Esophagus muscularis mucosa (tissue), 4 donors: ENCODE data around the gene CDK2.
A peak's percentile ranks its signal among the peaks of the same experiment; 100 is the strongest.

Experiments
- EP300 ChIP-seq: sonication (generic); formaldehyde crosslinking; IDR thresholded peaks from one replicate; pipeline ENCODE4 v1.6.1; 2017; ENCODE audit warnings: antibody characterized with exemption
- POLR2A ChIP-seq: fragments of 450-650 bp; IDR thresholded peaks from one replicate; pipeline ENCODE4 v1.6.1; 2017; ENCODE audit warnings: antibody characterized with exemption, moderate library complexity, mild to moderate bottlenecking, low read depth
- POLR2AphosphoS5 ChIP-seq, 2 donors: sonication (generic); formaldehyde crosslinking; IDR thresholded peaks; one replicate each; pipeline ENCODE4 v1.6.1; 2017; ENCODE audit warnings: antibody characterized with exemption in 2 of 2
- TF ChIP-seq, protein P1 (sequence below), 3 experiments: fragments of 200-600 bp in 2 of 3; fragments of 450-650 bp in 1 of 3; sonication (generic) in 2 of 3; IDR thresholded peaks; one replicate each; pipeline ENCODE4 v1.5.1; 2017 to 2019; ENCODE audit warnings: antibody characterized with exemption in 3 of 3, mild to moderate bottlenecking in 2 of 3, moderate library complexity in 1 of 3

- TF ChIP-seq EP300 = no peak
- TF ChIP-seq POLR2A = no peak
- TF ChIP-seq, protein P1, sequence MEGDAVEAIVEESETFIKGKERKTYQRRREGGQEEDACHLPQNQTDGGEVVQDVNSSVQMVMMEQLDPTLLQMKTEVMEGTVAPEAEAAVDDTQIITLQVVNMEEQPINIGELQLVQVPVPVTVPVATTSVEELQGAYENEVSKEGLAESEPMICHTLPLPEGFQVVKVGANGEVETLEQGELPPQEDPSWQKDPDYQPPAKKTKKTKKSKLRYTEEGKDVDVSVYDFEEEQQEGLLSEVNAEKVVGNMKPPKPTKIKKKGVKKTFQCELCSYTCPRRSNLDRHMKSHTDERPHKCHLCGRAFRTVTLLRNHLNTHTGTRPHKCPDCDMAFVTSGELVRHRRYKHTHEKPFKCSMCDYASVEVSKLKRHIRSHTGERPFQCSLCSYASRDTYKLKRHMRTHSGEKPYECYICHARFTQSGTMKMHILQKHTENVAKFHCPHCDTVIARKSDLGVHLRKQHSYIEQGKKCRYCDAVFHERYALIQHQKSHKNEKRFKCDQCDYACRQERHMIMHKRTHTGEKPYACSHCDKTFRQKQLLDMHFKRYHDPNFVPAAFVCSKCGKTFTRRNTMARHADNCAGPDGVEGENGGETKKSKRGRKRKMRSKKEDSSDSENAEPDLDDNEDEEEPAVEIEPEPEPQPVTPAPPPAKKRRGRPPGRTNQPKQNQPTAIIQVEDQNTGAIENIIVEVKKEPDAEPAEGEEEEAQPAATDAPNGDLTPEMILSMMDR (IDR thresholded peaks at IDR 0.05) = no peak
- TF ChIP-seq POLR2AphosphoS5 (IDR thresholded peaks at IDR 0.05) = peak; percentile 18 to 26
Measured at GRCh38 chr12:55933169-55933798, 33.3 kb upstream of the CDK2 start.
